ENCODE measurements around the gene RAB3A. TPM values are rescaled to one million over a fixed set of nuclear protein-coding genes. Genes with fewer than 3 reads are reported as not detected.

Gene RAB3A
- total and polyA plus RNA-seq, 9 of the 15 experiments (the other 6 are each of a cell fraction or from before 2014, with no cell fraction given), result 0.17 to 5.1 (median 0.90) TPM; not detected in 1

- TF ChIP-seq, protein P1, sequence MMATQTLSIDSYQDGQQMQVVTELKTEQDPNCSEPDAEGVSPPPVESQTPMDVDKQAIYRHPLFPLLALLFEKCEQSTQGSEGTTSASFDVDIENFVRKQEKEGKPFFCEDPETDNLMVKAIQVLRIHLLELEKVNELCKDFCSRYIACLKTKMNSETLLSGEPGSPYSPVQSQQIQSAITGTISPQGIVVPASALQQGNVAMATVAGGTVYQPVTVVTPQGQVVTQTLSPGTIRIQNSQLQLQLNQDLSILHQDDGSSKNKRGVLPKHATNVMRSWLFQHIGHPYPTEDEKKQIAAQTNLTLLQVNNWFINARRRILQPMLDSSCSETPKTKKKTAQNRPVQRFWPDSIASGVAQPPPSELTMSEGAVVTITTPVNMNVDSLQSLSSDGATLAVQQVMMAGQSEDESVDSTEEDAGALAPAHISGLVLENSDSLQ (IDR thresholded peaks at IDR 0.05), result no peak
- TF ChIP-seq MED1 (CRISPR knock-in tag; IDR thresholded peaks at IDR 0.05; ENCODE audit: borderline replicate concordance) (peak; percentile 51; the same call in 1 of the 2 replicates), ZBTB12 (CRISPR knock-in tag; IDR thresholded peaks at IDR 0.05) (no peak), SP2 (IDR thresholded peaks at IDR 0.05; ENCODE audit: extremely low read depth, low read depth, low read length, poor library complexity, severe bottlenecking) (no peak), ID3 (CRISPR knock-in tag; IDR thresholded peaks at IDR 0.05) (no peak), ID3 (tag; IDR thresholded peaks at IDR 0.05) (0 out of 2 replicates have a peak, but pooled peaks have one; percentile 17), ZBTB1 (CRISPR knock-in tag; IDR thresholded peaks at IDR 0.05; ENCODE audit: borderline replicate concordance, low read depth) (no peak), HNRNPK (IDR thresholded peaks at IDR 0.05; ENCODE audit: low read depth, low read length, poor library complexity, severe bottlenecking) (no peak), FUS (optimal IDR thresholded peaks at IDR 0.05; ENCODE audit: low read depth, low read length) (no peak), NFE2L1 (tag; IDR thresholded peaks at IDR 0.05; ENCODE audit: borderline replicate concordance, low read depth) (no peak), ZNF253 (CRISPR knock-in tag; conservative IDR thresholded peaks at IDR 0.05) (no peak), ZNF696 (CRISPR knock-in tag; conservative IDR thresholded peaks at IDR 0.05) (peak; percentile 93), TARDBP (IDR thresholded peaks at IDR 0.05) (no peak), POLR2G (IDR thresholded peaks at IDR 0.05; ENCODE audit: low read depth, low read length) (peak; percentile 42; the same call in 1 of the 2 replicates), NFE2 (IDR thresholded peaks at IDR 0.05; ENCODE audit: low read depth) (no peak), MXI1 (IDR thresholded peaks at IDR 0.05; ENCODE audit: low read depth, low read length) (no peak), GTF2E2 (tag; IDR thresholded peaks at IDR 0.05) (no peak), ZNF239 (CRISPR knock-in tag; IDR thresholded peaks at IDR 0.05) (0 out of 2 replicates have a peak, but pooled peaks have one; percentile 24), EP400 (IDR thresholded peaks at IDR 0.05) (peak; percentile 80), ZNF717 (CRISPR knock-in tag; IDR thresholded peaks at IDR 0.05) (no peak)
- TF ChIP-seq, protein P2, sequence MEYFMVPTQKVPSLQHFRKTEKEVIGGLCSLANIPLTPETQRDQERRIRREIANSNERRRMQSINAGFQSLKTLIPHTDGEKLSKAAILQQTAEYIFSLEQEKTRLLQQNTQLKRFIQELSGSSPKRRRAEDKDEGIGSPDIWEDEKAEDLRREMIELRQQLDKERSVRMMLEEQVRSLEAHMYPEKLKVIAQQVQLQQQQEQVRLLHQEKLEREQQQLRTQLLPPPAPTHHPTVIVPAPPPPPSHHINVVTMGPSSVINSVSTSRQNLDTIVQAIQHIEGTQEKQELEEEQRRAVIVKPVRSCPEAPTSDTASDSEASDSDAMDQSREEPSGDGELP (CRISPR knock-in tag; IDR thresholded peaks at IDR 0.05; ENCODE audit: borderline replicate concordance), result peak; percentile 47; the same call in 1 of the 2 replicates
- TF ChIP-seq, protein P3, sequence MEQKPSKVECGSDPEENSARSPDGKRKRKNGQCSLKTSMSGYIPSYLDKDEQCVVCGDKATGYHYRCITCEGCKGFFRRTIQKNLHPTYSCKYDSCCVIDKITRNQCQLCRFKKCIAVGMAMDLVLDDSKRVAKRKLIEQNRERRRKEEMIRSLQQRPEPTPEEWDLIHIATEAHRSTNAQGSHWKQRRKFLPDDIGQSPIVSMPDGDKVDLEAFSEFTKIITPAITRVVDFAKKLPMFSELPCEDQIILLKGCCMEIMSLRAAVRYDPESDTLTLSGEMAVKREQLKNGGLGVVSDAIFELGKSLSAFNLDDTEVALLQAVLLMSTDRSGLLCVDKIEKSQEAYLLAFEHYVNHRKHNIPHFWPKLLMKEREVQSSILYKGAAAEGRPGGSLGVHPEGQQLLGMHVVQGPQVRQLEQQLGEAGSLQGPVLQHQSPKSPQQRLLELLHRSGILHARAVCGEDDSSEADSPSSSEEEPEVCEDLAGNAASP (IDR thresholded peaks at IDR 0.05), result no peak
- TF ChIP-seq, protein P4, sequence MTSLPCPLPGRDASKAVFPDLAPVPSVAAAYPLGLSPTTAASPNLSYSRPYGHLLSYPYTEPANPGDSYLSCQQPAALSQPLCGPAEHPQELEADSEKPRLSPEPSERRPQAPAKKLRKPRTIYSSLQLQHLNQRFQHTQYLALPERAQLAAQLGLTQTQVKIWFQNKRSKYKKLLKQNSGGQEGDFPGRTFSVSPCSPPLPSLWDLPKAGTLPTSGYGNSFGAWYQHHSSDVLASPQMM (CRISPR knock-in tag; IDR thresholded peaks at IDR 0.05), result no peak
Observed at GRCh38 chr19:18193388-18194180, 10.3 kb downstream of the RAB3A start (continued).
